Keratinocyte (primary cell): ENCODE results near the gene CPNE4. TPM values are rescaled to one million over a fixed set of nuclear protein-coding genes. Genes with fewer than 3 reads are reported as not detected.

Experiments
- DNase-seq: peaks from one replicate; pipeline ENCODE4 v3.0.0-alpha.2; 2011; ENCODE audit warnings: low read depth, missing footprints, low spot score
- FAIRE-seq: peaks from 2 replicates; lab custom pipeline; 2011; peaks lifted over from hg19 to GRCh38; lab: Jason Lieb, UNC
- H2AFZ ChIP-seq: 2 replicates; pipeline ENCODE4 v1.6.0; 2012; ENCODE audit warnings: low read length, control low read depth, inconsistent platforms; ENCODE audit not compliant: control insufficient read depth
- H3K27ac ChIP-seq: 2 replicates; pipeline ENCODE4 v1.5.1; 2011; ENCODE audit warnings: low read length; ENCODE audit not compliant: control insufficient read depth, insufficient read depth
- H3K27me3 ChIP-seq: 3 replicates; pipeline ENCODE4 v1.6.0; 2011; ENCODE audit warnings: low read length; ENCODE audit not compliant: control insufficient read depth, insufficient read depth; ENCODE audit errors: extremely low read depth
- H3K36me3 ChIP-seq, 2 experiments: 2 replicates in 1 of 2; 3 replicates in 1 of 2; pipeline ENCODE4 v1.5.1; 2011; ENCODE audit warnings: low read length in 2 of 2, mild to moderate bottlenecking in 1 of 2; ENCODE audit not compliant: control insufficient read depth in 2 of 2, insufficient read depth in 2 of 2; ENCODE audit errors: extremely low read depth in 1 of 2
- H3K4me1 ChIP-seq: 3 replicates; pipeline ENCODE4 v1.5.1; 2011; ENCODE audit warnings: low read length; ENCODE audit not compliant: control insufficient read depth, insufficient read depth; ENCODE audit errors: extremely low read depth
- H3K4me2 ChIP-seq: 3 replicates; pipeline ENCODE4 v1.6.0; 2011; ENCODE audit warnings: low read depth, low read length; ENCODE audit not compliant: control insufficient read depth, insufficient read depth; ENCODE audit errors: extremely low read depth
- H3K4me3 ChIP-seq, 3 experiments: fragments of 200-600 bp in 1 of 3; sonication (generic) in 1 of 3; 2 replicates in 2 of 3; 3 replicates in 1 of 3; pipeline ENCODE4 v1.5.1; 2011 to 2016; ENCODE audit warnings: low read length in 3 of 3, mild to moderate bottlenecking in 3 of 3, control low read depth in 2 of 3, inconsistent platforms in 1 of 3, low read depth in 1 of 3, mixed read lengths in 1 of 3, mixed run types in 1 of 3, moderate library complexity in 1 of 3; ENCODE audit not compliant: control insufficient read depth in 2 of 3, insufficient read depth in 2 of 3; ENCODE audit errors: extremely low read depth in 1 of 3
- H3K79me2 ChIP-seq: 2 replicates; pipeline ENCODE4 v1.6.0; 2012; ENCODE audit warnings: low read length; ENCODE audit not compliant: control insufficient read depth, insufficient read depth
- H3K9ac ChIP-seq: 3 replicates; pipeline ENCODE4 v1.6.0; 2011; ENCODE audit warnings: low read length; ENCODE audit not compliant: control insufficient read depth, insufficient read depth; ENCODE audit errors: extremely low read depth
- H3K9me1 ChIP-seq: 3 replicates; pipeline ENCODE4 v1.6.0; 2011; ENCODE audit warnings: low read length; ENCODE audit not compliant: control insufficient read depth, insufficient read depth; ENCODE audit errors: extremely low read depth
- H3K9me3 ChIP-seq: 2 replicates; pipeline ENCODE4 v1.5.1; 2012; ENCODE audit warnings: low read depth, low read length; ENCODE audit not compliant: control insufficient read depth
- H4K20me1 ChIP-seq: 3 replicates; pipeline ENCODE4 v1.6.0; 2011; ENCODE audit warnings: low read length; ENCODE audit not compliant: control insufficient read depth, insufficient read depth; ENCODE audit errors: extremely low read depth
- CTCF ChIP-seq, 3 experiments: IDR thresholded peaks in 1 of 3; conservative IDR thresholded peaks in 1 of 3; optimal IDR thresholded peaks in 1 of 3; 2 replicates in 2 of 3; 3 replicates in 1 of 3; pipeline versions ENCODE3 to v1.5.1; 2011; ENCODE audit warnings: low read length in 3 of 3, mild to moderate bottlenecking in 3 of 3, moderate library complexity in 2 of 3, control low read depth in 1 of 3, inconsistent platforms in 1 of 3; ENCODE audit not compliant: insufficient read depth in 2 of 3; ENCODE audit errors: extremely low read depth in 1 of 3
- EZH2 ChIP-seq: IDR thresholded peaks from one replicate; pipeline ENCODE4 v1.6.1; 2012; ENCODE audit warnings: inconsistent platforms, mild to moderate bottlenecking, low read length, moderate library complexity
- dilution Hi-C: fragments of 300-500 bp; cut with MboI; formaldehyde crosslinking; loops from one replicate; pipeline ENCODE4 v1.7.0; 2020; ENCODE audit warnings: low sequenced_read_pairs; ENCODE audit not compliant: extremely low pct_ligation_motif_present
- polyA plus RNA-seq, 5 experiments: library from polyadenylated mRNA; depleted of rRNA in 3 of 5; stranded (reverse) in 3 of 5; stranded (forward) in 1 of 5; unstranded in 1 of 5; fragments of >200 nt; gene quantifications; 1 replicate in 1 of 5; 2 replicates in 3 of 5; 3 replicates in 1 of 5; pipeline versions ENCODE4 v1.2.1 to v1.2.3, GENCODE V29; 2011 to 2012; ENCODE audit warnings: missing spikeins in 2 of 5, low read depth in 1 of 5, low replicate concordance in 1 of 5

CPNE4 gene
- polyA plus RNA-seq, 1 donor (not counting 4 experiments of a cell fraction or from before 2014, with no cell fraction given) = 0.08 TPM

GRCh38 chr3:131494706-131495105 lies 540.1 kb downstream of the CPNE4 start:
- dilution Hi-C loops = no loop called here
- Histone ChIP-seq H3K4me2 (no peak overlapping the region), H3K9me3 (no peaks in the 10 kb centered on the region), H3K36me3 (peaks cover 6 to 25% of the 10 kb centered on the region in 2 experiments), H3K9ac (no peak overlapping the region), H3K27me3 (no peaks in the 10 kb centered on the region), H3K79me2 (peaks cover 30% of the 10 kb centered on the region), H2AFZ (no peak overlapping the region), H3K4me3 (no peak overlapping the region), H3K9me1 (no peaks in the 10 kb centered on the region), H3K4me1 (no peaks in the 10 kb centered on the region), H3K27ac (no peak overlapping the region), H4K20me1 (no peaks in the 10 kb centered on the region)
- DNase-seq = no peak
- FAIRE-seq = no peak
- TF ChIP-seq CTCF (optimal IDR thresholded peaks at IDR 0.05 in 1 of 3, IDR thresholded peaks at IDR 0.05 in 1 of 3, conservative IDR thresholded peaks at IDR 0.05 in 1 of 3; ENCODE audit: extremely low read depth in 1 of 3, insufficient read depth in 2 of 3, low read length in 3 of 3) (no peak), EZH2 (no peak)

GRCh38 chr3:131491775-131492174 lies 543.0 kb downstream of the CPNE4 start:
- no peaks in the 10 kb centered on the region for H3K4me1 ChIP-seq
- no peak overlapping the region for H3K9ac ChIP-seq
- H3K4me3 ChIP-seq = no peak overlapping the region
- TF ChIP-seq EZH2 = no peak
- TF ChIP-seq CTCF (optimal IDR thresholded peaks at IDR 0.05 in 1 of 3, IDR thresholded peaks at IDR 0.05 in 1 of 3, conservative IDR thresholded peaks at IDR 0.05 in 1 of 3; ENCODE audit: extremely low read depth in 1 of 3, insufficient read depth in 2 of 3, low read length in 3 of 3) = no peak
- H3K4me2 ChIP-seq = no peak overlapping the region
- FAIRE-seq = no peak
- no peaks in the 10 kb centered on the region for H3K9me3 ChIP-seq
- dilution Hi-C loops = no loop called here
- H2AFZ ChIP-seq = no peak overlapping the region
- H3K9me1 ChIP-seq = no peaks in the 10 kb centered on the region
- peaks cover 5 to 22% of the 10 kb centered on the region in 2 experiments for H3K36me3 ChIP-seq
- no peak for DNase-seq
- no peaks in the 10 kb centered on the region for H4K20me1 ChIP-seq
- H3K27ac ChIP-seq = no peak overlapping the region
- no peaks in the 10 kb centered on the region for H3K27me3 ChIP-seq
- H3K79me2 ChIP-seq = peaks cover 29% of the 10 kb centered on the region
